ENCODE measurements around the gene HES7.
"Not testable (repeated sequence)": the region's sequence is repeated elsewhere in the genome, so short reads cannot be mapped to it uniquely, and the experiment has no call there.

HES7 gene

GRCh38 chr17:8123695-8124349 is at the start of gene HES7:
Gene HES7 (minus strand): TSS chr17:8124106. CDS start chr17:8124084, 22 bp downstream.
- peaks cover 68% of the 10 kb centered on the region for H3K27me3 Mint-ChIP-seq
- H3K4me1 Mint-ChIP-seq = peaks cover 78% of the 10 kb centered on the region
- H3K4me3 Mint-ChIP-seq = peak within 1 kb of the TSS; percentile 96
- H3K27ac Mint-ChIP-seq (ENCODE audit: low read depth) = peak within 1 kb of the TSS; percentile 99
- peaks cover 64% of the 10 kb centered on the region for H3K36me3 Mint-ChIP-seq (ENCODE audit: insufficient read depth)
- H3K9me3 Mint-ChIP-seq = peaks cover 9% of the 10 kb centered on the region
- no peak for DNase-seq (ENCODE audit: low spot score in 2 of 2)
- no peak for ATAC-seq (replicated peaks; ENCODE audit: extremely low read depth, poor library complexity, severe bottlenecking)

- Mint-ChIP-seq H3K27ac (ENCODE audit: low read depth) (peak overlapping the region; percentile 99), H3K9me3 (no peaks in the 10 kb centered on the region), H3K27me3 (no peaks in the 10 kb centered on the region), H3K4me3 (peak overlapping the region; percentile 81), H3K4me1 (peaks cover 42% of the 10 kb centered on the region), H3K36me3 (ENCODE audit: insufficient read depth) (peaks cover 12% of the 10 kb centered on the region)
- ATAC-seq (replicated peaks; ENCODE audit: extremely low read depth, poor library complexity, severe bottlenecking) = peak; percentile 89
- peak; percentile 59 to 87 for DNase-seq (ENCODE audit: low spot score in 2 of 2)
Observed at GRCh38 chr17:8173056-8173870, 49.4 kb upstream of the HES7 start.

GRCh38 chr17:8170186-8170585 is 46.3 kb upstream of the HES7 start:
- not testable (repeated sequence) for H3K9me3 Mint-ChIP-seq; H3K27me3 Mint-ChIP-seq; H3K27ac Mint-ChIP-seq (ENCODE audit: low read depth); ATAC-seq (replicated peaks; ENCODE audit: extremely low read depth, poor library complexity, severe bottlenecking); H3K4me3 Mint-ChIP-seq; DNase-seq (ENCODE audit: low spot score in 2 of 2)
- peaks cover 11% of the 10 kb centered on the region for H3K36me3 Mint-ChIP-seq (ENCODE audit: insufficient read depth)
- peaks cover 32% of the 10 kb centered on the region for H3K4me1 Mint-ChIP-seq

GRCh38 chr17:8167526-8167925 is 43.6 kb upstream of the HES7 start:
- Mint-ChIP-seq H3K27me3 (no peaks in the 10 kb centered on the region), H3K36me3 (ENCODE audit: insufficient read depth) (peaks cover 13% of the 10 kb centered on the region), H3K4me1 (peaks cover 29% of the 10 kb centered on the region), H3K4me3 (no peak overlapping the region), H3K27ac (ENCODE audit: low read depth) (no peak overlapping the region), H3K9me3 (no peaks in the 10 kb centered on the region)
- DNase-seq (ENCODE audit: low spot score in 2 of 2) (no peak), ATAC-seq (replicated peaks; ENCODE audit: extremely low read depth, poor library complexity, severe bottlenecking) (no peak)

- ATAC-seq (replicated peaks; ENCODE audit: extremely low read depth, poor library complexity, severe bottlenecking) (no peak), DNase-seq (ENCODE audit: low spot score in 2 of 2) (no peak)
- H3K27me3 Mint-ChIP-seq = no peaks in the 10 kb centered on the region
- peaks cover 17% of the 10 kb centered on the region for H3K36me3 Mint-ChIP-seq (ENCODE audit: insufficient read depth)
- H3K4me1 Mint-ChIP-seq = peaks cover 28% of the 10 kb centered on the region
- H3K4me3 Mint-ChIP-seq = no peak overlapping the region
- H3K9me3 Mint-ChIP-seq = no peaks in the 10 kb centered on the region
- H3K27ac Mint-ChIP-seq (ENCODE audit: low read depth) = no peak overlapping the region
Observed at GRCh38 chr17:8166731-8167130, 42.8 kb upstream of the HES7 start.

- no peaks in the 10 kb centered on the region for H3K9me3 Mint-ChIP-seq
- peak overlapping the region; percentile 97 for H3K27ac Mint-ChIP-seq (ENCODE audit: low read depth)
- peak; percentile 17 for ATAC-seq (replicated peaks; ENCODE audit: extremely low read depth, poor library complexity, severe bottlenecking)
- peaks cover 47% of the 10 kb centered on the region for H3K4me1 Mint-ChIP-seq
- DNase-seq (ENCODE audit: low spot score in 2 of 2) = no peak
- peaks cover 37% of the 10 kb centered on the region for H3K36me3 Mint-ChIP-seq (ENCODE audit: insufficient read depth)
- peak overlapping the region; percentile 88 for H3K4me3 Mint-ChIP-seq
- H3K27me3 Mint-ChIP-seq = no peaks in the 10 kb centered on the region
Observed at GRCh38 chr17:8164815-8165131, 40.9 kb upstream of the HES7 start.

- DNase-seq (ENCODE audit: low spot score in 2 of 2) (peak in 1 of 2 donors; percentile 80), ATAC-seq (replicated peaks; ENCODE audit: extremely low read depth, poor library complexity, severe bottlenecking) (peak; percentile 69)
- Mint-ChIP-seq H3K4me3 (peak overlapping the region; percentile 88), H3K9me3 (no peaks in the 10 kb centered on the region), H3K4me1 (peaks cover 52% of the 10 kb centered on the region), H3K27me3 (no peaks in the 10 kb centered on the region), H3K27ac (ENCODE audit: low read depth) (peak overlapping the region; percentile 97), H3K36me3 (ENCODE audit: insufficient read depth) (peaks cover 42% of the 10 kb centered on the region)
Observed at GRCh38 chr17:8163978-8164814, 40.3 kb upstream of the HES7 start.

GRCh38 chr17:8162997-8163977 is 39.4 kb upstream of the HES7 start:
- DNase-seq (ENCODE audit: low spot score in 2 of 2) (no peak), ATAC-seq (replicated peaks; ENCODE audit: extremely low read depth, poor library complexity, severe bottlenecking) (peak; percentile 4)
- Mint-ChIP-seq H3K27me3 (no peaks in the 10 kb centered on the region), H3K36me3 (ENCODE audit: insufficient read depth) (peaks cover 49% of the 10 kb centered on the region), H3K9me3 (no peaks in the 10 kb centered on the region), H3K27ac (ENCODE audit: low read depth) (peak overlapping the region; percentile 97), H3K4me1 (peaks cover 58% of the 10 kb centered on the region), H3K4me3 (peak overlapping the region; percentile 88)

- Mint-ChIP-seq H3K36me3 (ENCODE audit: insufficient read depth) (peaks cover 53% of the 10 kb centered on the region), H3K4me1 (peaks cover 58% of the 10 kb centered on the region), H3K9me3 (no peaks in the 10 kb centered on the region), H3K4me3 (peak within 1 kb of the TSS; percentile 88), H3K27me3 (no peaks in the 10 kb centered on the region), H3K27ac (ENCODE audit: low read depth) (peak within 1 kb of the TSS; percentile 97)
- DNase-seq (ENCODE audit: low spot score in 2 of 2) = peak; percentile 72 to 81
- ATAC-seq (replicated peaks; ENCODE audit: extremely low read depth, poor library complexity, severe bottlenecking) = peak; percentile 52
Observed at GRCh38 chr17:8162233-8162996, 38.5 kb upstream of the HES7 start, which contains the start of gene VAMP2. Gene VAMP2 (minus strand): TSS chr17:8162948. CDS start chr17:8162879, 69 bp downstream.

- no peak for DNase-seq (ENCODE audit: low spot score in 2 of 2)
- H3K27ac Mint-ChIP-seq (ENCODE audit: low read depth) = peak overlapping the region; percentile 97
- H3K9me3 Mint-ChIP-seq = no peaks in the 10 kb centered on the region
- peaks cover 53% of the 10 kb centered on the region for H3K36me3 Mint-ChIP-seq (ENCODE audit: insufficient read depth)
- H3K27me3 Mint-ChIP-seq = no peaks in the 10 kb centered on the region
- peaks cover 58% of the 10 kb centered on the region for H3K4me1 Mint-ChIP-seq
- ATAC-seq (replicated peaks; ENCODE audit: extremely low read depth, poor library complexity, severe bottlenecking) = no peak
- H3K4me3 Mint-ChIP-seq = peak overlapping the region; percentile 88
Observed at GRCh38 chr17:8161289-8162232, 37.7 kb upstream of the HES7 start.
